HepG2 (cell line): ENCODE measurements around the gene EPS8. TPM values are rescaled to one million over a fixed set of nuclear protein-coding genes. Genes with fewer than 3 reads are reported as not detected.

ENCODE experiments used
- ATAC-seq: fragments of 200-7000 bp; cut with Tn5 transposase; 3 replicates; pipeline ENCODE4 v1.9.1; 2020; ENCODE audit warnings: mild to moderate bottlenecking, moderate library complexity
- BruUV-seq: library from RNA; stranded (reverse); fragments of 400-500 nt; replicated peaks from 2 replicates; lab custom pipeline; 2021; lab: Mats Ljungman, UMichigan
- CTCF ChIA-PET: fragments of 300-600 bp; formaldehyde crosslinking; extraction: SDS; loops from one replicate; lab custom pipeline; 2021; ENCODE audit warnings: low total read pairs, inconsistent platforms, low intra/inter-chr PET ratio; lab: Yijun Ruan, JAX
- POLR2A ChIA-PET: fragments of 350-600 bp; sonication (Branson Sonifier 250); formaldehyde crosslinking; loops from one replicate; lab custom pipeline; 2020; ENCODE audit warnings: antibody characterized with exemption, inconsistent platforms; lab: Yijun Ruan, JAX
- DNase-seq: peaks from one replicate; pipeline ENCODE4 v3.0.0-alpha.2; 2015; ENCODE audit warnings: low spot score
- FAIRE-seq: peaks from 3 replicates; lab custom pipeline; 2011; peaks lifted over from hg19 to GRCh38; lab: Jason Lieb, UNC
- H2AFZ ChIP-seq: one replicate; pipeline ENCODE4 v1.6.1; 2011; ENCODE audit warnings: low read length, inconsistent platforms
- H3K27ac ChIP-seq: fragments of 300-600 bp; 3 replicates; pipeline ENCODE4 v1.8.0; 2011; ENCODE audit warnings: mixed run types, mild to moderate bottlenecking, mixed read lengths, low read length, inconsistent platforms; ENCODE audit not compliant: insufficient read depth; ENCODE audit errors: extremely low read length
- H3K27me3 ChIP-seq, 2 experiments: fragments of 200-600 bp in 1 of 2; 2 replicates in 1 of 2; 3 replicates in 1 of 2; pipeline versions ENCODE4 v1.6.0 to v1.8.0; 2011; ENCODE audit warnings: low read length in 2 of 2, mild to moderate bottlenecking in 2 of 2, moderate library complexity in 2 of 2, inconsistent platforms in 1 of 2; ENCODE audit not compliant: insufficient read depth in 2 of 2, control insufficient read depth in 1 of 2
- H3K36me3 ChIP-seq, 2 experiments: fragments of 200-600 bp in 1 of 2; replicated peaks in 1 of 2; 2 replicates in 1 of 2; 3 replicates in 1 of 2; pipeline versions ENCODE4 v1.5.1 to v1.8.0; 2011; ENCODE audit warnings: low read length in 2 of 2, inconsistent platforms in 1 of 2; ENCODE audit not compliant: insufficient read depth in 2 of 2, control insufficient read depth in 1 of 2
- H3K4me1 ChIP-seq: 2 replicates; pipeline ENCODE4 v1.5.1; 2012; ENCODE audit warnings: low read length, inconsistent platforms; ENCODE audit not compliant: insufficient read depth
- H3K4me2 ChIP-seq: 2 replicates; pipeline ENCODE4 v1.6.0; 2011; ENCODE audit warnings: low read depth, low read length, inconsistent platforms
- H3K4me3 ChIP-seq, 3 experiments: fragments of 200-600 bp in 1 of 3; sonication (generic), shearing (Covaris generic) in 1 of 3; replicated peaks in 1 of 3; 2 replicates each; pipeline ENCODE4 v1.5.1; 2011 to 2016; ENCODE audit warnings: low read length in 3 of 3, inconsistent platforms in 2 of 3, low read depth in 2 of 3, mild to moderate bottlenecking in 2 of 3, control low read depth in 1 of 3, mixed read lengths in 1 of 3; ENCODE audit not compliant: insufficient read depth in 1 of 3
- H3K79me2 ChIP-seq: one replicate; pipeline ENCODE4 v1.6.1; 2011; ENCODE audit warnings: low read length, inconsistent platforms; ENCODE audit not compliant: insufficient read depth
- H3K9ac ChIP-seq: 2 replicates; pipeline ENCODE4 v1.6.0; 2011; ENCODE audit warnings: mild to moderate bottlenecking, low read depth, low read length, inconsistent platforms; ENCODE audit not compliant: insufficient read depth
- H3K9me3 ChIP-seq: 2 replicates; pipeline ENCODE4 v1.5.1; 2012; ENCODE audit warnings: mild to moderate bottlenecking, low read length
- H4K20me1 ChIP-seq: 2 replicates; pipeline ENCODE4 v1.6.0; 2011; ENCODE audit warnings: inconsistent platforms, mild to moderate bottlenecking, low read length, moderate library complexity; ENCODE audit not compliant: insufficient read depth
- ETV5 ChIP-seq: IDR thresholded peaks from 2 replicates; pipeline ENCODE4 v1.6.1; 2018; ENCODE audit warnings: missing biosample characterization, missing genetic modification reagents, inconsistent platforms, borderline replicate concordance
- JUN ChIP-seq: sonication (generic); formaldehyde crosslinking; IDR thresholded peaks from 2 replicates; pipeline ENCODE4 v1.4.0; 2020; ENCODE audit warnings: mild to moderate bottlenecking, missing genetic modification reagents
- KDM3A ChIP-seq: IDR thresholded peaks from 2 replicates; pipeline ENCODE4 v1.6.1; 2018; ENCODE audit warnings: low read depth, missing compliant biosample characterization
- MAZ ChIP-seq, 2 experiments: sonication (generic) in 1 of 2; formaldehyde crosslinking in 1 of 2; IDR thresholded peaks; 2 replicates each; pipeline versions ENCODE4 v1.5.0 to v1.6.1; 2012 to 2020; ENCODE audit warnings: low read depth in 2 of 2, mild to moderate bottlenecking in 2 of 2, borderline replicate concordance in 1 of 2, improper control_type of control experiment in 1 of 2, low read length in 1 of 2, missing genetic modification reagents in 1 of 2, moderate library complexity in 1 of 2
- MTF2 ChIP-seq: sonication (generic); formaldehyde crosslinking; IDR thresholded peaks from 2 replicates; pipeline ENCODE4 v1.5.0; 2020; ENCODE audit warnings: missing genetic modification reagents, borderline replicate concordance
- TEAD2 ChIP-seq: sonication (generic); formaldehyde crosslinking; IDR thresholded peaks from 2 replicates; pipeline ENCODE4 v1.9.0; 2021; ENCODE audit warnings: missing genetic modification reagents
- ZNF101 ChIP-seq: sonication (generic); formaldehyde crosslinking; IDR thresholded peaks from 2 replicates; pipeline ENCODE4 v1.4.0; 2020; ENCODE audit warnings: mild to moderate bottlenecking, low read depth, missing genetic modification reagents, borderline replicate concordance
- ZNF12 ChIP-seq: sonication (generic); formaldehyde crosslinking; IDR thresholded peaks from 2 replicates; pipeline ENCODE4 v1.5.0; 2020; ENCODE audit warnings: missing genetic modification reagents
- ZNF121 ChIP-seq: sonication (generic); formaldehyde crosslinking; IDR thresholded peaks from 2 replicates; pipeline ENCODE4 v1.5.0; 2020; ENCODE audit warnings: mild to moderate bottlenecking, missing genetic modification reagents
- ZNF281 ChIP-seq: sonication (generic); formaldehyde crosslinking; IDR thresholded peaks from 2 replicates; pipeline ENCODE4 v1.4.0; 2020; ENCODE audit warnings: missing genetic modification reagents, borderline replicate concordance
- ZNF33A ChIP-seq: sonication (generic); formaldehyde crosslinking; IDR thresholded peaks from 2 replicates; pipeline ENCODE4 v1.5.1; 2020; ENCODE audit warnings: missing genetic modification reagents, mild to moderate bottlenecking, moderate library complexity, borderline replicate concordance
- ZNF343 ChIP-seq: sonication (generic); formaldehyde crosslinking; IDR thresholded peaks from 2 replicates; pipeline ENCODE4 v1.4.0; 2020; ENCODE audit warnings: mild to moderate bottlenecking, missing genetic modification reagents
- ZNF615 ChIP-seq: sonication (generic); formaldehyde crosslinking; IDR thresholded peaks from 2 replicates; pipeline ENCODE4 v1.5.0; 2020; ENCODE audit warnings: mild to moderate bottlenecking, missing genetic modification reagents, borderline replicate concordance
- ZNF83 ChIP-seq: sonication (generic); formaldehyde crosslinking; IDR thresholded peaks from 2 replicates; pipeline ENCODE4 v1.4.0; 2020; ENCODE audit warnings: missing genetic modification reagents, mild to moderate bottlenecking, borderline replicate concordance
- WGBS: methylation state at CpG from one replicate; pipeline ENCODE4 v1.1.6; 2017; ENCODE audit warnings: low lambda C conversion rate; 5-methylcytosine and 5-hydroxymethylcytosine counted together
- in situ Hi-C: cut with HindIII; loops from 2 replicates; pipeline ENCODE4 v1.10.0; 2017; ENCODE audit warnings: low pct_unique_long_range_greater_than_20kb; ENCODE audit not compliant: extremely low pct_ligation_motif_present
- intact Hi-C: fragments of 100-400 bp; cut with micrococcal nuclease; formaldehyde crosslinking; loops from one replicate; pipeline ENCODE4 v1.10.0; 2022; ENCODE audit not compliant: unreplicated experiment
- polyA plus RNA-seq, 8 experiments: library from polyadenylated mRNA; depleted of rRNA in 3 of 8; stranded (reverse) in 7 of 8; unstranded in 1 of 8; fragments of >200 nt; fragmentation: Illumina TruSeq in 4 of 8; extraction: Trizol in 4 of 8; gene quantifications; 2 replicates each; pipeline versions ENCODE4 v1.2.1 to v1.2.3, GENCODE V29; 2011 to 2016; ENCODE audit warnings: low read depth in 4 of 8, missing spikeins in 1 of 8, mixed read lengths in 1 of 8; ENCODE audit not compliant: insufficient read depth in 1 of 8
- total RNA-seq, 5 experiments: library from RNA; depleted of rRNA; stranded (reverse); fragments of >200 nt; fragmentation: Illumina TruSeq; extraction: Trizol; gene quantifications; 2 replicates each; pipeline ENCODE4 v1.2.3, GENCODE V29; 2016; ENCODE audit warnings: low read depth in 1 of 5
- TF ChIP-seq, protein P1 (sequence below): sonication (generic); formaldehyde crosslinking; IDR thresholded peaks from 2 replicates; pipeline ENCODE4 v1.4.0; 2020; ENCODE audit warnings: missing genetic modification reagents, mild to moderate bottlenecking, borderline replicate concordance
- TF ChIP-seq, protein P2 (sequence below): sonication (generic); formaldehyde crosslinking; IDR thresholded peaks from 2 replicates; pipeline ENCODE4 v1.4.0; 2020; ENCODE audit warnings: missing genetic modification reagents

EPS8 gene
- total and polyA plus RNA-seq, 2 of the 13 experiments (the other 11 are each of a cell fraction or from before 2014, with no cell fraction given): 37.1 to 43.4 TPM

DNA sequence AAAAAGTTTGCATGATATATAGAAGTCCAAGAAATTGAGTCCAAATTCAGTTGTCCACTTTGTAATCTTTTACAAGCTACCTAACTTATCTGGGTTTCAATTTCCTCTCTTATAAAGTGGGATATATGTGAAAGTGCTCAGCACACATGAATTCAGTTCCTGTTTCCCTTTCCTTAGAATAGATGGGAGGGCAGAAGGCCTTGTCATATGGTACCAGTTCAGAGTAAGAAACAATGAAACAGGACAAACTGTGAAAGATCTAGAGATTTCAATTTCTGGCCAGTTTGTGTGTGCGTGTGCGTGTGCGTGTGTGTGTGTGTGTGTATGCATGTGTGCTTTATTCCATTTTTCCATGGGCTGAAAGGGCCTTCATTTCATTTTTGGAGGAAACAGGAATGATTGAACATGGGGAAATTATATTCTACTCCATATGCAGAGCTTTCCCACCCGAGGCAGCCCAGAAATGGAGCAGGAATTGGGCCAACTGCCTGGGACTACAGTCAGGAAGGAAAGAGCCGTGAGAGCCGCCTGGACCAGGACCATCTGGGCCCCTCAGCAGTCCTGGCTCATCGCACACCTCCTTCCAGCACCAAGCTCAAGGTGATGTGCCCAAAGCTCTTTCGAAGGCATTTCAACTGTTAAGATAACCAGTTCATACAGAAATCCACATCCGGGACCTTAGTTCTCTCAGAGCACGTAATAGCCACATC lies 183.2 kb downstream of the EPS8 start:
- no TSS peak for BruUV-seq
- WGBS: 96% methylated on average over 10 of the region's 10 CpGs
- Histone ChIP-seq H3K9ac (no peak overlapping the region), H2AFZ (no peak overlapping the region), H3K4me3 (no peak overlapping the region), H3K9me3 (no peaks in the 10 kb centered on the region), H3K4me1 (peaks cover 45% of the 10 kb centered on the region), H3K4me2 (no peak overlapping the region), H3K27ac (no peak overlapping the region), H4K20me1 (no peaks in the 10 kb centered on the region), H3K36me3 (no peaks in the 10 kb centered on the region), H3K27me3 (no peaks in the 10 kb centered on the region), H3K79me2 (no peaks in the 10 kb centered on the region)
- intact Hi-C loops: no loop called here
- ATAC-seq (no peak), DNase-seq (no peak), FAIRE-seq (no peak)
- CTCF ChIA-PET: no interaction called here
- POLR2A ChIA-PET: interaction anchor here (0.9 kb wide), 1 partner anchor 23 kb away, joined by 3 read pairs; no protein-coding TSS in a partner anchor
- in situ Hi-C loops: no loop called here
- TF ChIP-seq, protein P1, sequence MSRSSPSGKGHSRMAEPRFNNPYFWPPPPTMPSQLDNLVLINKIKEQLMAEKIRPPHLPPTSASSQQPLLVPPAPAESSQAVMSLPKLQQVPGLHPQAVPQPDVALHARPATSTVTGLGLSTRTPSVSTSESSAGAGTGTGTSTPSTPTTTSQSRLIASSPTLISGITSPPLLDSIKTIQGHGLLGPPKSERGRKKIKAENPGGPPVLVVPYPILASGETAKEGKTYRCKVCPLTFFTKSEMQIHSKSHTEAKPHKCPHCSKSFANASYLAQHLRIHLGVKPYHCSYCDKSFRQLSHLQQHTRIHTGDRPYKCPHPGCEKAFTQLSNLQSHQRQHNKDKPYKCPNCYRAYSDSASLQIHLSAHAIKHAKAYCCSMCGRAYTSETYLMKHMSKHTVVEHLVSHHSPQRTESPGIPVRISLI (CRISPR knock-in tag): no peak
- TF ChIP-seq TEAD2 (CRISPR knock-in tag): no peak
- TF ChIP-seq JUN (CRISPR knock-in tag): no peak
- TF ChIP-seq ZNF83 (CRISPR knock-in tag): no peak
- no peak for TF ChIP-seq MAZ (IDR thresholded peaks at IDR 0.05; ENCODE audit: borderline replicate concordance, low read depth, low read length)
- no peak for TF ChIP-seq MAZ (CRISPR knock-in tag; IDR thresholded peaks at IDR 0.05; ENCODE audit: low read depth)
- no peak for TF ChIP-seq KDM3A (CRISPR knock-in tag)
- no peak for TF ChIP-seq ZNF121 (CRISPR knock-in tag)
- TF ChIP-seq, protein P2, sequence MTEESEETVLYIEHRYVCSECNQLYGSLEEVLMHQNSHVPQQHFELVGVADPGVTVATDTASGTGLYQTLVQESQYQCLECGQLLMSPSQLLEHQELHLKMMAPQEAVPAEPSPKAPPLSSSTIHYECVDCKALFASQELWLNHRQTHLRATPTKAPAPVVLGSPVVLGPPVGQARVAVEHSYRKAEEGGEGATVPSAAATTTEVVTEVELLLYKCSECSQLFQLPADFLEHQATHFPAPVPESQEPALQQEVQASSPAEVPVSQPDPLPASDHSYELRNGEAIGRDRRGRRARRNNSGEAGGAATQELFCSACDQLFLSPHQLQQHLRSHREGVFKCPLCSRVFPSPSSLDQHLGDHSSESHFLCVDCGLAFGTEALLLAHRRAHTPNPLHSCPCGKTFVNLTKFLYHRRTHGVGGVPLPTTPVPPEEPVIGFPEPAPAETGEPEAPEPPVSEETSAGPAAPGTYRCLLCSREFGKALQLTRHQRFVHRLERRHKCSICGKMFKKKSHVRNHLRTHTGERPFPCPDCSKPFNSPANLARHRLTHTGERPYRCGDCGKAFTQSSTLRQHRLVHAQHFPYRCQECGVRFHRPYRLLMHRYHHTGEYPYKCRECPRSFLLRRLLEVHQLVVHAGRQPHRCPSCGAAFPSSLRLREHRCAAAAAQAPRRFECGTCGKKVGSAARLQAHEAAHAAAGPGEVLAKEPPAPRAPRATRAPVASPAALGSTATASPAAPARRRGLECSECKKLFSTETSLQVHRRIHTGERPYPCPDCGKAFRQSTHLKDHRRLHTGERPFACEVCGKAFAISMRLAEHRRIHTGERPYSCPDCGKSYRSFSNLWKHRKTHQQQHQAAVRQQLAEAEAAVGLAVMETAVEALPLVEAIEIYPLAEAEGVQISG (CRISPR knock-in tag): no peak
- no peak for TF ChIP-seq ZNF343 (CRISPR knock-in tag)
- no peak for TF ChIP-seq ZNF12 (CRISPR knock-in tag)
- TF ChIP-seq ETV5 (CRISPR knock-in tag): no peak
- no peak for TF ChIP-seq ZNF101 (CRISPR knock-in tag)
- no peak for TF ChIP-seq ZNF33A (CRISPR knock-in tag)
- TF ChIP-seq ZNF281 (CRISPR knock-in tag): no peak
- TF ChIP-seq ZNF615 (CRISPR knock-in tag): no peak
- no peak for TF ChIP-seq MTF2
